Measurements from ENCODE around the gene ZNF69.
"Not testable (repeated sequence)": the region's sequence is repeated elsewhere in the genome, so short reads cannot be mapped to it uniquely, and the experiment has no call there.

ZNF69 gene

DNA sequence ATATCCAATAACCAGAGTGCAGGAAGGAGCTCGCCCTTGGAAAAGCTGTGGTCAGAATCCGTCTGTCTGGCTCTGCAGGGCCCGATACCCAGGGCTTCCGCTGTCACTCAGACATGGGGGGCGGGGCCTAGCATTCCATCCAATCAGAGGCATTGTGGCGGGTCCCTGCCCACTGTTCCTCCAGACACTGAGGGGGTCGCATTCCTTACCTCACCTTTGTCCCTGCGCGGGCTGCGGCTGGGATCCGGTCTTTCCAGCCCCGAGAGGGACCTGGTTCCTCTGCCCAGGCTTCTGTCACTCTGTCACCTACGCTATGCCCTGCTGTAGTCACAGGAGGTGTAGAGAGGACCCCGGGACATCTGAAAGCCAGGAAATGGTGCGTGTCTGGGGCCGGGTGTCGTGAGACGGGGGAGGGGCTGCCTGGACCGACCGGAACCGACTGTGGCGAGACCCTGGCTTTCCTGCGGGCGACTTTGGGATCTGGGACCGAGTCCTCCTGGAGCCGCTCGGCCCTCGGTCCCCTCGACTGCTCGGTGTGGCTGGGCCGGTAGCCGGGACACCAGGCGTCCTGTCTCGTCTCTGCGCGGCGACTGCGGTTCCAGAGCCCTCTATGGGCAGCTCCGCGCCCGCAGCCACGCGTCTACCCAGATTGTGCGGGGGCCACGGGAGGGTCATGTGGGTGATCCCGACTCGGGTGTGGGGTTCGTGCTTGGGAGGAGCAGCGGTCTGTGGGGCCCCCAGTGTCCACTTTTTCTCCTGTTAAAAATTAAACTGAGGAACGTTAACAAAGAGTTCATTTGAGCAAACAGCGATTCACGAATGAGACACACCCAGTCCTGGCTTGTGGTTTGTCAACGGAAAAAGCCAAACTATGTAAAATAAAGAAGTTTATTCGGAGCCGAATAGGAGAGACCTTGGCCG is at the start of gene ZNF69:
Gene ZNF69, plus strand, starts transcription at position 172 of the 921 bp plus-strand sequence. Its CDS starts 142 bp downstream, at position 314.
- H3K36me3 ChIP-seq (ENCODE audit: insufficient read depth): no peaks in the 10 kb centered on the region
- no peak within 1 kb of the TSS for H3K4me3 ChIP-seq (IDR thresholded peaks at IDR 0.05; ENCODE audit: insufficient read depth, low read depth, low read length)
- no peak within 1 kb of the TSS for H2AFZ ChIP-seq (ENCODE audit: low read depth)
- no peaks in the 10 kb centered on the region for H4K20me1 ChIP-seq (ENCODE audit: insufficient read depth)
- H3K4me2 ChIP-seq: no peak within 1 kb of the TSS
- H3K27ac ChIP-seq: no peak within 1 kb of the TSS
- no peaks in the 10 kb centered on the region for H3K27me3 ChIP-seq (ENCODE audit: insufficient read depth, low read depth)
- H3K9ac ChIP-seq: no peak within 1 kb of the TSS
- H3K79me2 ChIP-seq (ENCODE audit: insufficient read depth, low read depth): no peaks in the 10 kb centered on the region
- H3K4me1 ChIP-seq (ENCODE audit: low read depth, poor library complexity, severe bottlenecking): no peaks in the 10 kb centered on the region
- TF ChIP-seq, protein P1, sequence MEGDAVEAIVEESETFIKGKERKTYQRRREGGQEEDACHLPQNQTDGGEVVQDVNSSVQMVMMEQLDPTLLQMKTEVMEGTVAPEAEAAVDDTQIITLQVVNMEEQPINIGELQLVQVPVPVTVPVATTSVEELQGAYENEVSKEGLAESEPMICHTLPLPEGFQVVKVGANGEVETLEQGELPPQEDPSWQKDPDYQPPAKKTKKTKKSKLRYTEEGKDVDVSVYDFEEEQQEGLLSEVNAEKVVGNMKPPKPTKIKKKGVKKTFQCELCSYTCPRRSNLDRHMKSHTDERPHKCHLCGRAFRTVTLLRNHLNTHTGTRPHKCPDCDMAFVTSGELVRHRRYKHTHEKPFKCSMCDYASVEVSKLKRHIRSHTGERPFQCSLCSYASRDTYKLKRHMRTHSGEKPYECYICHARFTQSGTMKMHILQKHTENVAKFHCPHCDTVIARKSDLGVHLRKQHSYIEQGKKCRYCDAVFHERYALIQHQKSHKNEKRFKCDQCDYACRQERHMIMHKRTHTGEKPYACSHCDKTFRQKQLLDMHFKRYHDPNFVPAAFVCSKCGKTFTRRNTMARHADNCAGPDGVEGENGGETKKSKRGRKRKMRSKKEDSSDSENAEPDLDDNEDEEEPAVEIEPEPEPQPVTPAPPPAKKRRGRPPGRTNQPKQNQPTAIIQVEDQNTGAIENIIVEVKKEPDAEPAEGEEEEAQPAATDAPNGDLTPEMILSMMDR (conservative IDR thresholded peaks at IDR 0.05; ENCODE audit: low read depth, low read length): no peak

DNA sequence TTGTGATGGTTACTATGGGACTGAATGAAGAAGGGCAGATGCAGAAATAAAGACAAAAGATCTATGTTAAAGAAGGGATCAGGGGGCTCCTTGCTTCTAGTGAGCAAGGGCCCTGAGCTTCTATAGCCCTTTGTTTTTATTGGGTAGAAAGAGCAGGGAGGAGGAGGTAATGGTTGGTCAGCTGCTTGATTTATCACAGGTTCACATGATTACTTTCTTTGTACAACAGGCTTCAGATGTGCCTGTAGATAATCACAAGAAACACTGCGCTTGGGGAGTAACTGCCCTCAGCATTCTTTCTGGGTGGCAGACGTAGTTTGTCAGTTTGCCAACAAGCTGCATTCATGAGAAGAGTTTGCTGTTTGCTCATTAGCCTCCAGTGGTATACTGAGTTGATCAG is 43.9 kb upstream of the ZNF69 start:
- H3K79me2 ChIP-seq (ENCODE audit: insufficient read depth, low read depth): no peaks in the 10 kb centered on the region
- H3K4me1 ChIP-seq (ENCODE audit: low read depth, poor library complexity, severe bottlenecking): no peaks in the 10 kb centered on the region
- TF ChIP-seq, protein P1 (conservative IDR thresholded peaks at IDR 0.05; ENCODE audit: low read depth, low read length): no peak
- H3K4me3 ChIP-seq (IDR thresholded peaks at IDR 0.05; ENCODE audit: insufficient read depth, low read depth, low read length): no peak overlapping the region
- no peak overlapping the region for H3K4me2 ChIP-seq
- no peak overlapping the region for H3K27ac ChIP-seq
- H4K20me1 ChIP-seq (ENCODE audit: insufficient read depth): no peaks in the 10 kb centered on the region
- H3K27me3 ChIP-seq (ENCODE audit: insufficient read depth, low read depth): no peaks in the 10 kb centered on the region
- no peak overlapping the region for H3K9ac ChIP-seq
- no peaks in the 10 kb centered on the region for H3K36me3 ChIP-seq (ENCODE audit: insufficient read depth)
- H2AFZ ChIP-seq (ENCODE audit: low read depth): no peak overlapping the region

DNA sequence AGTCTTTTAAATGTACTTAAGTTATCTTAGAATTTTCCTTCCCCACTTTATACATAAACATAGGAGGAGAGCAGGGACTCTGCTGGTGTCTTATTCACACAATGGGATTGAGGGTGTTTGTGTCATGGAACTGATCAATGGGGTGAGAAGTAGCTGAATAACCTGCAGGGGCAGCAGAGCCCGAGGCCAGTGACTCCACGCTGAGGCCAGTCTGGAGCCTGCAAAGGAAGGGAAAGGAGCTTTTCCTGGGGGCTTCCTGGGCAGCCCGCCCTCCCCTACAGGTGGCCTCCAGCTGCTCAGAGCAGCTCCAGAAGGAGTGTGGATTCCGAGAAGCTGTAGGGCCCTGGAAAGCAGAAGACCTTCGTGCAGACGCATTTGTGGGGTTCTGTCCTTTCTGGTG is 40.0 kb upstream of the ZNF69 start:
- not testable (repeated sequence) for H3K4me1 ChIP-seq (ENCODE audit: low read depth, poor library complexity, severe bottlenecking); H3K27ac ChIP-seq; H3K4me2 ChIP-seq; H3K4me3 ChIP-seq (IDR thresholded peaks at IDR 0.05; ENCODE audit: insufficient read depth, low read depth, low read length); H3K79me2 ChIP-seq (ENCODE audit: insufficient read depth, low read depth); H3K36me3 ChIP-seq (ENCODE audit: insufficient read depth); H2AFZ ChIP-seq (ENCODE audit: low read depth); H4K20me1 ChIP-seq (ENCODE audit: insufficient read depth); H3K9ac ChIP-seq; H3K27me3 ChIP-seq (ENCODE audit: insufficient read depth, low read depth)

DNA sequence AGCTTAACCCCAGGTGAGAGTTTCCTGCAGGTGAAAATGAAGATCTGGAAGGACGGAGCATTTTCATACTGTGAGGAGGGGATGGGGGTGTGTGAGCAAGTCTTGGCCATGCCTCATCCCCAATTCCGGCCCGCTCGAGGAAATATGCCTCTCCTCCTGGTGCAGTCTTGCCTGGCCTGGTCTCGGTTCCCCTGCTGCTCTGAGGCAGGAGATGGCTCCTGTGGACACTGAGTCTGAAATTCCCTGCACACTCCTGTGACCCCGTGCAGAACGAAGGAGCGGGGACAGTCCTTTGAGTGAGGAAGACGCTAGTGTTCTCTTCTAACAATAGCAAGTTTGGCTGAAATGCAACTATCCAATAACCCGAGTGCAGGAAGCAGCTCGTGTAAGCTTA is 39.4 kb upstream of the ZNF69 start:
- no peaks in the 10 kb centered on the region for H3K79me2 ChIP-seq (ENCODE audit: insufficient read depth, low read depth)
- H3K4me2 ChIP-seq: no peak overlapping the region
- no peak overlapping the region for H3K4me3 ChIP-seq (IDR thresholded peaks at IDR 0.05; ENCODE audit: insufficient read depth, low read depth, low read length)
- no peak overlapping the region for H3K27ac ChIP-seq
- no peaks in the 10 kb centered on the region for H3K36me3 ChIP-seq (ENCODE audit: insufficient read depth)
- no peak overlapping the region for H3K9ac ChIP-seq
- no peaks in the 10 kb centered on the region for H3K27me3 ChIP-seq (ENCODE audit: insufficient read depth, low read depth)
- no peaks in the 10 kb centered on the region for H3K4me1 ChIP-seq (ENCODE audit: low read depth, poor library complexity, severe bottlenecking)
- no peaks in the 10 kb centered on the region for H4K20me1 ChIP-seq (ENCODE audit: insufficient read depth)
- no peak overlapping the region for H2AFZ ChIP-seq (ENCODE audit: low read depth)
- TF ChIP-seq, protein P1 (conservative IDR thresholded peaks at IDR 0.05; ENCODE audit: low read depth, low read length): no peak

Measured in KMS-11 (cell line).